ENCODE results near the gene TARS1.

GRCh38 chr5:33516421-33516820 lies 75.7 kb downstream of the TARS1 start:
- no peak for TF ChIP-seq SP1 (IDR thresholded peaks at IDR 0.05)
- no peak for TF ChIP-seq LEF1 (IDR thresholded peaks at IDR 0.05; ENCODE audit: borderline replicate concordance)
- no peak for TF ChIP-seq BHLHE40 (IDR thresholded peaks at IDR 0.05; ENCODE audit: borderline replicate concordance)
- TF ChIP-seq ZNF384 (IDR thresholded peaks at IDR 0.05), result no peak
- no peak for TF ChIP-seq HDGF (IDR thresholded peaks at IDR 0.05; ENCODE audit: borderline replicate concordance)
- TF ChIP-seq SUZ12 (IDR thresholded peaks at IDR 0.05), result no peak
- TF ChIP-seq FOXM1 (IDR thresholded peaks at IDR 0.05; ENCODE audit: borderline replicate concordance), result no peak
- no peak for TF ChIP-seq NFRKB (IDR thresholded peaks at IDR 0.05)
- no peak for TF ChIP-seq ARNT (IDR thresholded peaks at IDR 0.05)
